ENCODE data around the gene NR2F1-AS1. TPM values are rescaled to one million over a fixed set of nuclear protein-coding genes. Genes with fewer than 3 reads are reported as not detected.

NR2F1-AS1 gene
- total and polyA plus RNA-seq, 2 of the 4 experiments (the other 2 are of a cell fraction) = 12.5 to 12.8 TPM

- Histone ChIP-seq H3K18ac (ENCODE audit: low read depth, low read length) (no peak overlapping the region), H3K4ac (ENCODE audit: low read depth, low read length) (no peak overlapping the region), H3K4me1 (ENCODE audit: control insufficient read depth, insufficient read depth, low read length) (no peaks in the 10 kb centered on the region; the same call in 1 of the 2 replicates), H3K4me2 (ENCODE audit: low read depth, low read length) (no peak overlapping the region), H3K36me3 (ENCODE audit: control insufficient read depth, insufficient read depth, low read length) (no peaks in the 10 kb centered on the region), H3K9me3 (ENCODE audit: control insufficient read depth, insufficient read depth, low read length) (no peaks in the 10 kb centered on the region), H2BK5ac (ENCODE audit: low read depth, low read length, poor library complexity, severe bottlenecking) (no peak overlapping the region), H4K91ac (ENCODE audit: insufficient read depth, low read depth, low read length) (no peak overlapping the region), H3K9me1 (ENCODE audit: insufficient read depth, low read length) (no peaks in the 10 kb centered on the region), H2BK120ac (ENCODE audit: low read depth, low read length) (no peak overlapping the region), H3K27ac (ENCODE audit: insufficient read depth, low read length) (no peak overlapping the region), H4K8ac (ENCODE audit: low read depth in 2 of 2, low read length in 2 of 2) (no peak overlapping the region), H3K23ac (ENCODE audit: low read depth, low read length) (no peak overlapping the region), H3K4me3 (ENCODE audit: insufficient read depth, low read depth, low read length) (no peak overlapping the region), H3K79me1 (ENCODE audit: low read depth in 1 of 2, low read length in 2 of 2) (no peaks in the 10 kb centered on the region), H2AK5ac (ENCODE audit: low read depth, low read length) (no peak overlapping the region), H3K9ac (ENCODE audit: low read depth, low read length) (no peak overlapping the region), H2AK9ac (replicated peaks; ENCODE audit: low read depth, low read length, poor library complexity) (no peak overlapping the region), H3K56ac (ENCODE audit: extremely low read depth, insufficient read depth, low read length) (no peak overlapping the region), H2BK20ac (ENCODE audit: low read depth, low read length) (no peak overlapping the region), H2BK15ac (ENCODE audit: low read depth, low read length) (no peak overlapping the region), H2AFZ (replicated peaks; ENCODE audit: low read length, poor library complexity) (no peak overlapping the region), H3K27me3 (ENCODE audit: control insufficient read depth, insufficient read depth, low read length) (no peaks in the 10 kb centered on the region), H3K14ac (replicated peaks; ENCODE audit: low read depth, low read length) (no peak overlapping the region), H4K20me1 (ENCODE audit: insufficient read depth, low read length) (no peaks in the 10 kb centered on the region), H4K5ac (ENCODE audit: low read depth, low read length) (no peak overlapping the region)
- BruUV-seq (replicated peaks) = no TSS peak
- intact Hi-C loops (cut with micrococcal nuclease) = loop anchor here (10.0 kb wide), 1 partner anchor 265 kb away; no protein-coding TSS in a partner anchor
- ChIA-PET POLR2A (ENCODE audit: unreplicated experiment) (no interaction called here), CTCF (no interaction called here)
- ATAC-seq (ENCODE audit: low read depth) = no peak
- no peak for DNase-seq
- dilution Hi-C loops (cut with HindIII; ENCODE audit: low sequenced_read_pairs, unreplicated experiment) = no loop called here
- WGBS, 2 experiments (ENCODE audit: extremely low coverage in 2 of 2, insufficient read length in 1 of 2) = 73% methylated on average over 3 of the region's 3 CpGs; no CpG with 5 or more reads in 1 of the 2 experiments
- in situ Hi-C loops (cut with MboI; ENCODE audit: low sequenced_read_pairs) = no loop called here
- TF ChIP-seq CTCF (conservative IDR thresholded peaks at IDR 0.05; ENCODE audit: low read depth, low read length) = no peak
- no peak for TF ChIP-seq SMC3 (IDR thresholded peaks at IDR 0.05; ENCODE audit: low read depth, low read length)
- no peak for TF ChIP-seq POLR2A (IDR thresholded peaks at IDR 0.05; ENCODE audit: low read depth, low read length)
Measured at GRCh38 chr5:93399675-93400074, 181.3 kb downstream of the NR2F1-AS1 start.

Data from IMR-90 (cell line).